Fibroblast of skin of back (primary cell): Measurements from ENCODE around the gene SLC39A11.
A peak's percentile ranks its signal among the peaks of the same experiment; 100 is the strongest.
"Not testable (repeated sequence)": the region's sequence is repeated elsewhere in the genome, so short reads cannot be mapped to it uniquely, and the experiment has no call there.

Experiments
- DNase-seq: peaks from one replicate; pipeline ENCODE4 v3.0.0-alpha.2; 2013

Gene SLC39A11

DNA sequence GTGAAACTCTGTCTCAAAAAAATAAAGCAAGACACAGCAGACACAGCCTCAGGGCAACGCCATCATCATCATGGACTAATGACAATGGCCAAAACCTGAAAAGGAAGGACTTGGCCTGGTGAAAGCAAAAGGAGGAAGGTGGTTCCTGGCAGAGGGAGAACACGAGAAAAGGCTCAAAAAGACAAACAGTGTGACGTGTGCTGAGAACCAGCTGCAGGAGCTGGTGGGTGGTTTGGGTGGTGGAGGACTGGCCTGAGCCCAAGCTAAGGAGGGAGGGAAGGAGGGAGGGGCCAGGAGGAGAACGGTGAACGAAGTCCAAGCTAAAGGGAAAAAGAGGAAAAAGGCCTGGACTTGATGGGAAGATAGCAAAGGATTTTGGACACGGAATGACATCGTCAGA, 85.1 kb downstream of the SLC39A11 start:
- DNase-seq: peak; percentile 15

DNA sequence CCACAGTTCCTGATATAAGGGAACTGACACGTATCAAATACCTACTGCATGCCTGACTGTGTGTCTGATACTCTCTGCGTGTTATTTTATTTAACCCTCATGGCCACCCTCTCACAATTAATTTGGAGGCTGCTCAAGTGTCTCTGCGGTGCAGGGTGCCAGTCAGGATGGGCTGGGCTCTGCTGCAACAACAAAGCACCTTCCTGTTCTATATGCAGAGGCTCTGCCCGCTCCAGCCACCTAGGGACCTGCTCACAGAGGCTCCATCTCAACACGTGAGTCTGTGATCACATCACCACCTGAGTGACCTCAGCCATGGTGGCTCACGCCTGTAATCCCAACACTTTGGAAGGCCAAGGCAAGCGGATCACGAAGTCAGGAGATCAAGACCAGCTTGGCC, 87.1 kb downstream of the SLC39A11 start:
- no peak for DNase-seq

DNA sequence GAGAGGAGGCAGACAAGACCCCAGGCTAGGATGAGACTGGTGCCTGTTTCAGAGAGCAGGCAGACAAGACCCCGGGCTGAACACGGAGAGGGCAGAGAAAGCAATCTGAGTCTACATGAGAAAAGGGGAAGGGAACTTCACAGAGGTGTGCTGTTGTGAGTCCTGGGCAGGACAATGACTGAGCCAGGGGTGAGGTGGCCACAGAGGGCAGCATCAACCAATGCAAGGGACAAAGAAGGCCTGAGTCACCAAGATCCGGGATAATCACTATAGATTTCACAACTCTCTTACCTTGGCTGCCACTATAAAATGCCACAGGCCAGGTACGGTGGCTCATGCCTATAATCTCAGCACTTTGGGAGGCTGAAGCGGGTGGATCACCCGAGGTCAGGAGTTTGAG, 89.0 kb downstream of the SLC39A11 start:
- DNase-seq: no peak

DNA sequence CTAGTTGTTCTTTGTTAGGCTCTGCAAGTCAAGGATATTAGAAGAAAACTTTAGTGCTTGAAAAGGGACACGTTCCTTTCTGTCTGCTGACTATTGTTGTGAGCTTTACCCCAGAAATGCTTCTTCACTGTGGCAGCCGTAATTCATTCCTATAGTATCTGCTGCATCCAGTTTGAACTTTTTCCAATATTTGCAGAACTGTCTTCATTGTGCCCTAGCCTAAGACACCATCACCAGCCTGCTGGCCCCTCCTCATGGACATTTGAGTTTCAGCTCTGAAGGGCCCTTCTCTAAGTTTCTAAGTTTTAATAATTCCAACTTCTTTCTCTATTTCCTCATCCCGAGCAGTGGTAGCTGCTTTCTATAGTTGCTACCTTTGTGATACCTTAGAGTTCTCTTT, 91.7 kb downstream of the SLC39A11 start:
- no peak for DNase-seq

DNA sequence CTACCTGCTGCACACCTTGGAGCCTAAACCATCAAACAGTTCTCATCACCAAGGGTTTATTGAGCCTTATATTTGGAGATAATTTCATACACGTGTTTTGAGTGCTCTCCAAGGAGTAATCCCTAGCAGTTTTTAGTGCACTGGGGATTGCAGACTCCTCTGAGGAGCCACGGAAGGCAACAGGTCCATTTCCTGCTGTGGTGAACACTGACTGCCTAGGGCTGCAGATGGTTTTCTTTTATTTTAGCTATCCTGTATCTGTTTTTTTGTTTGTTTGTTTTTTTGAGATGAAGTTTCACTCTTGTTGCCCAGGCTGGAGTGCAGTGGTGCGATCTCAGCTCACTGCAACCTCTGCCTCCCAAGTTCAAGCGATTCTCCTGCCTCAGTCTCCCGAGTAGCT, 93.0 kb downstream of the SLC39A11 start:
- DNase-seq: not testable (repeated sequence)

DNA sequence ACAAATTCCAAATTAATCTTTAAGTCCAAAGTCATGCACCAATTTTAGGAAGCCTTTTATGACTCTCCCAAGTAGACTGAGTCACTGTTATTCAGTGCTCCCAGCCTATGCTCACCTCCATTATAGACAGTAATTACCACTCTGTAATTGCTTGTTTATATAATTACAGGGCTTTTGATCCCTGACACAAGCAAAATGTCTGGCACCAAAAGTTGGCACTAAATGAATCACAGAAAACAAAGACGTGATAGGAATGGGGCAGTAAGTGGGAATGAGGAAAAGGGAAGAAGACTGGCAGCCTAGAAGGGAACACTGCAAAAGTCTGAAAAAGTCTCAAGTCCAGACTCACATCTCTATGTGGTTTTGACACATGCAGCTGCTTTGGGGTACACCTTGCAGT, 94.1 kb downstream of the SLC39A11 start:
- no peak for DNase-seq

DNA sequence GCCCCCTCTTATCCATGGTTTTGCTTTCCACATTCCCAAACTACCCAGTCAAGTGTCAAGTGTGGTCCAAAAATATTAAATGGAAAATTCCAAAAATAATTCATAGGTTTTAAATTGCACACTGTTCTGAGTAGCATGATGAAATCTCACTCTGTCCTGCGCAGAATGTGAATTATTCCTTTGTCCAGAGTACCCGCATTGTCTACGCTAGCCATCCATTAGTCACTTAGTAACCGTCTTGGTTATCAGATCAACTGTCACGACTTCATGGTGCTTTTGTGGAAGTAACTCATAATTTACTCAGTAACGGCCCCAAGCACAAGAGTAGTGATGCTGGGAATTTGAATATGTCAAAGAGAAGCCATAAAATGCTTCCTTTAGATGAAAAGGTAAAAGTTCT, 94.9 kb downstream of the SLC39A11 start:
- DNase-seq: no peak

DNA sequence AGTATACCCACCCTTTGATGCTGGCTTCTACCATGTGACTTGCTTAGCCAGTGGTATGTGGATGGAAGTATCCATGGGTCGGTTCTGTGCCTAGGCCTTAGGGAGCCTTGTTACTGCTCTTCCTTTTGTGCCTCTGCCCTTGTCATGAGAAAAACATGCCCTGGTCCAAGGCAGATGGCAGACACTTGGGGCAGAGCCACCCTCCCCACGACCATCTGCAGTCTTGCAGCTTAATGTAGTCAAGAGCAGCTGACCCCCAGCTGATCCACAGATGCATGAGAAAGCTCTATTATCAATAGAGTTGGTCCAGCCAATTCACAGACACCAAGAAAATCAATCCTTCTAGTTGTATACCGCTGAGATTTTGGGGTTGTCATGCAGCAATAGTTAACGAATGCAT, 95.7 kb downstream of the SLC39A11 start:
- no peak for DNase-seq

DNA sequence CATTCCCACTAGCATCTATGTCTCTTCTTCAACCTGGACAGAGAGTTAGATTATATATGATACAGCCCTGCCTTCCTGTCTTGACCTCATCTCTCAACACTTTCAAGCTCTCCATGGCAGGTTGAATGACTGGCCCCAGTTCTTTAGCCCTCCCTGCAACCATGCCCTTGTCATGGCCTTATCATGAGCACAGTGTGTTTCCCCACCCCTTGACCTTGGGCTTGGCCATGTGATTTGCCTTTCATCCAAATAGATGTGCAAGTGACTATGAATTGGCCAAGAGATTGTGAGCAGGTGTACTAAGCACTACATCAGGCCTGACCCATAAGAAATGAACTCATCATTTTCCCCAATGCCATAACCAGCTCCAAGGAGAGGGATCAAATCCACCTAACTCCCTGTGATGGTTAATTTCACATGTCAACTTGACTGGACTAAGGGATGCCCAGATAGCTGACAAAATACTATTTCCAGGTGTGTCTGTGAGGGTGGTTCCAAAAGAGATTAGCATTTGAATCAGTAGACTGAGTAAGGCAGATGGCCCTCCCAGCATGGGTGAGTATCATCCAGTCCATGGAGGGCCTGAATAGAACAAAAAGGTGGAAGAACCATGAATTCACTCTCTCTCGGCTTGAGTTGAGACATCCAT, 97.4 kb downstream of the SLC39A11 start:
- no peak for DNase-seq

DNA sequence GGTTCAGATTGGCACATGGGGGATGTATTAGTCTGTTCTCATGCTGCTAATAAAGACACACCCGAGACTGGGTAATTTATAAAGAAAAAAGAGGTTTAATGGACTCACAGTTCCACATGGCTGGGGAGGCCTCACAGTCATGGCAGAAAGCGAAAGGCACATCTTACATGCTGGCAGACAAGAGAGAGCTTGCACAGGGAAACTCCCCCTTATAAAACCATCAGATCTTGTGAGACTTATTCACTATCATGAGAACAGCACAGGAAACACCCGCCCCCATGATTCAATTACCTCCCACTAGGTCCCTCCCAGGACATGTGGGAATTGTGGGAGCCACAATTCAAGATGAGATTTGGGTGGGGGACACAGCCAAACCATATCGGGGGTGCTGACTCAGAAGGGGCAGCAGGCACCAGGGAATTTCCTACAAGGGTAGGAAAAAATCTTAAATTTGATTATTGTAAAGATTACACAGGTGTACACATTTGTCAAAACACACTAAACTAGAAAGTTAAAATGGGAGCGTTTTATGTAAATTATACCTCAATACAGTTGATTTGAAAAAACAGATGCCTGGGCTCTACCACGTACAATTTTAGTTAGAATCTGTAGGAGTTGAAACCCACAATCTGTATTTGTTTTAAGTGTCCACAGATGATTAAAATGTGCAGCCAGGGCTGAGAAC, 99.6 kb downstream of the SLC39A11 start:
- DNase-seq: not testable (repeated sequence)

DNA sequence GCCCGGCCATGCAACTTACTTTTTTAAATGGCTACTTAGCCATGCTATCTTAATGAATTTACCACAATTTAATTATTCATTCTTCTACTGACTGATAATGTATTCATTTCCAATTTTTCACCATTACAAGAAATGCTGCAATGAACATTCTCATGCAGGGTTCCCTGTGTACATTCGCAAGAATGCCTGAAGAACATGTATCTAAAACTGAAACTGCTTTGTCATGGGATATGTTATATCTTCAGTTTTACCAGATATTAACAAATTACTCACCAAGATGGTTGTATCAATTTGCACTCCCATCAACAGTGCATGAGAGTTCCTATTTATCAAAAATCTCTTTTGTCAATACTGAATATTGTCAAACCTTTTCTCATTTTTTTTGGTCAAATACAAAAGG, 100.8 kb downstream of the SLC39A11 start:
- DNase-seq: no peak

DNA sequence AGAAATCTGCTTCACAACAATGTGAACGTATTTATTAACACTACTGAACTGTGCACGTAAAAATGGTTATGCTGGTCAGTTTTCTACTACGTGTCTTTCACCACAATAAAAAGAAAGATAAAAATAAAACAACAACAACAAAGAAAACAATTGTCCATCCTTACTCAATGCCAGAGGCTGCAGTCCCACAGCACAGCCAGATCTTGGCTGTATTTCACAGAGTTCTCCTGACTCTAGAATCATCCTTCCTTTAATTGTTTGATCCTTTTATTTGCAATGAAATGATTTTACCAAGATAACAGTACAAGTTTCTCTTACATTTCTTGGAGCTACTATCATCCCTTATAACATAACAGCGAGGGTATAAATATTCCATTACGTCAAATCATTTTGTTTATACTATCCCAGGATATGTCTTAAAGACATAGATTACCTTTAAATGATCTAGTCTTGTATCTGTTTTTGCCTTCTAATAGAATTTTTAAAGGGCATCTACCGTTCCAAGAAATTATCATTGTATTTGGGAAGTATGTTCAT, 103.3 kb downstream of the SLC39A11 start:
- DNase-seq: no peak

DNA sequence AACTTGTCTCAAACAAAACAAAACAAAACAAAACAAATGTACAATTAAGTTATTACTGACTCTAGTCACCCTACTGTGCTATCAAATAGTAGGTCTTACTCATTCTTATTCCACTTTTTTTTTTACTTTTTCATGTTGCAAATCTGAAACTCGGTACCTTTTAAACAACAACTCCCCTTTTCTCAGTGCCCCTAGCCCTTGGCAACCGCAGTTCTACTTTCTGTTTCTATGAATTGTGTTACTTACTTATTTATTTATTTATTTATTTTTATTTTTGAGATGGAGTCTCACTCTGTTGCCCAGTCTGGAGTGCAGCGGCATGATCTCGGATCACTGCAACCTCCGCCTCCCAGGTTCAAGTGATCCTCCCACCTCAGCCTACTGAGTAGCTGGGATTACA, 104.0 kb downstream of the SLC39A11 start:
- DNase-seq: no peak

DNA sequence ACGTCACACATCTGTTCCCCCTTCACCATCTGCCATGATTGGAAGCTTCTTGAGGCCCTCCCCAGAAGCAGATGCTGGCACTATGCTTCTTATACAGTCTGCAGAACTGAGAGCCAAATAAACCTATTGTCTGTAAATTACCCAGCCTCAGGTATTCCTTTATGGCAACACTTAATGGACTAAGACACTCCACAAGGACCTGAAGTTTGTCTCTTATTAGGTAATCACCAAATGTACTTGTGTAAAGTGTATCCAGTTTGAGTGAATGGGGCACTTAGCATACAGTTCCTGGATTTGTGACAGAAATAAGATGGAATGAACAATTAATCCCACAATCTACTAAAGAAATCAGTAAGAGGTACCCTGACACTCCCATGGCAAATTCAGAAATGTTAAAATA, 105.3 kb downstream of the SLC39A11 start:
- DNase-seq: no peak

DNA sequence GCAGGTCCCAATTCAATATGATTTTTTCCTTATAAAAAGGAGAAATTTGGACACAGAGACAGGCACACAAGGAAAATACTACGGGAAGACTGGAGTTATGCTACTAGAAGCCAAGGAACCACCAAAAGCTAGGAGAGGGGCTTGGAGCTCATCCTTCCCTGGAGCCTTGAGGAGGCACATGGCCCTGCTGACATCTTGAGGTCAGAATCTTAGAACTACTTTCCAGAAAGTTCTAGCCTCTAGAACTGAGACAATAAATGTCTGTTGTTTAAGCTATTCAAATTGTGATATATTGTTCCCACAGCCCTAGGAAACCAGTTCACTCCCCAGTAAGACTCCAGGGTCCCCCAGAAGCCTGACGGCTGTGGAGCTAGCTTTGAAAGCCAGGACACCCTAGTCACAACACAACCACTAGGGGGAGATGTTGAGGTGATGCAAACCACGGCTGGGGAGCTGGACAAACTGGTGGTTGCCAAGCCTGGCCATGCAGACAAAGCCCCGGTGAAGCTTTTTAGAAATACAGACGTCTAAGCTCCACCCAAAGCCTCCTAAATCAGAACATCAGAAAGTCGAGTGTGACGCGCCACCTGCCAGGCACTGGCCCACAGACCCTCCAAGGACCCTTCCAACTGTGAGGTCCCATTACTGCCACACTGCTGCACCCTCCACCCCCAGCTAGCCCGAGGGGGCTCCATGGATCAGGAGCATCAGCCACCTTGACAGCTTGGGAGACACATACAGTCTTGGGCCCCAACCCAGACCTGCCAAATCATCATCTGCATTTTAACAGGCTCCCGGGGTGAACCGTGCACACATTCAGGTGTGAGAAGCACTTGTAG, 106.4 kb downstream of the SLC39A11 start:
- peak; percentile 69 for DNase-seq

DNA sequence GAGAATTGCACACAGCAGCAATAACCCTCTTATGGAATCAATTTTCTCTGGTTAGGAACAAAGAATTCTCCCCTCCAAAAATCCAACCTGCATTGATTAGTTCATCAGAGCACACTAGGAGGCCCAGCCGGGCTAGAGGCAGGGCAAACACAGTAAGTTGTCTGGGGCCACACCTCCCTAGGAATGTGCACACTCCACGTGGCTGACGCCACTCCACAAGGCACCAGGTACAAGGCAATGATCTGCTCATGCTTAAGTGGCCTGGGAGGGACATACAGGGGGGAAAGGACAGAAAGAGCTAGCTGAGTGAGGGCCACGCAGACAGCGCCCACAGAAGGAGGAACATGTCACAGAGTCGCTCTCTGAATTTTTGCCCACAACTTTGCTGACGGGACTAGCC, 107.6 kb downstream of the SLC39A11 start:
- no peak for DNase-seq

DNA sequence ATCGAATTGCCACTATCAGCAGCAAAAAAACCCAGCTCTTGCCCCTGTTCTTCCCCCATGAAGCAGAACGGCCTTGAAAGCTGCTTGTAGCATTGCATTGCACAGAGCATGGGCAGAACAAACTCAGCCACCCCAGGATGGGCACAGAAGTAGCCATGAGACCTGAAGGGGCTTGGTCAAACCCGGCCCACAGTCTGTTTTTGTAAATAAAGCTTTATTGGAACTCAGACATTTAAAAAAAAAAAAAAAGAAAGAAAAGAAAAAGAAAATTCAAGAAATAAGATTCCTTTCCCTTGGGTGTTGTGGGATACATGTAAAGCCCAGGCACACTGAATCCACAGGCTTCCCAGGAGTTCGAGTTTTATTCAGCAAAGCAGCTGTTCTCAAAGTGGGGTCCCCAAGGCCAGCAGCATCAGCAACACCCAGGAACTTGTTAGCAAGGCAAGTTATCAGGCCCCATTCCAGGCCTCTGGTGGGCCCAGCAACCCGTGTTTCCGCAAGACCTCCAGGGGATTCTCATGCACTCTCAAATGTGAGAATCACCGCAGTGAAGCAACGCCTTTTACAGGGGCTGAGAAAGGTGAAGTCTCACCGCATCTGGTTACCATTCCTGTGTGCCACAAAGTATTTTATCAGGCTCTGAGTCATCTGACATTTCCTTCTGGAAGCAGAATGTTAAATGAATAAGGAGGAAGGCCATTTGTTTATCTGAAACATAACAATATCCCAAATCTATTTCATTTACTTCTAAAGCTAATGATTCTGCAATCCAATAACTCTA, 108.2 kb downstream of the SLC39A11 start:
- peak; percentile 57 for DNase-seq

DNA sequence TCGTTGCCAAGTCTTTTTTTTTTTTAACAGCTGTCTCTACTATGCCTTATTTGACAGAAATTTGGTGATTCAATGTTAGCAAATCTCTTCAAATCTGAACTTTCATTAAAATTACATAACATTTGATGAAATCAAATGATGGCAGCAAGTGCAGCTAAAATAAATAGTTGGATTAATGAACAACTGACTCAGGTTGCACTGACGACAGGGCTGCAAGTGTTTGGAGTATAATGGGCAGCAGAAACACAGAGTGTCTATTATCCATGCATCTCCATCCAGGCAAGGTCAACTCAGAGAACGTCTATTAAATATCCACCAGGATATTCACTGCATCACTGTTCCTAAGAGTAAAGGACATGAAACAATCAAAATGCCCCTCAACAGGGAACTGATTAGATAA, 109.8 kb downstream of the SLC39A11 start:
- DNase-seq: no peak

DNA sequence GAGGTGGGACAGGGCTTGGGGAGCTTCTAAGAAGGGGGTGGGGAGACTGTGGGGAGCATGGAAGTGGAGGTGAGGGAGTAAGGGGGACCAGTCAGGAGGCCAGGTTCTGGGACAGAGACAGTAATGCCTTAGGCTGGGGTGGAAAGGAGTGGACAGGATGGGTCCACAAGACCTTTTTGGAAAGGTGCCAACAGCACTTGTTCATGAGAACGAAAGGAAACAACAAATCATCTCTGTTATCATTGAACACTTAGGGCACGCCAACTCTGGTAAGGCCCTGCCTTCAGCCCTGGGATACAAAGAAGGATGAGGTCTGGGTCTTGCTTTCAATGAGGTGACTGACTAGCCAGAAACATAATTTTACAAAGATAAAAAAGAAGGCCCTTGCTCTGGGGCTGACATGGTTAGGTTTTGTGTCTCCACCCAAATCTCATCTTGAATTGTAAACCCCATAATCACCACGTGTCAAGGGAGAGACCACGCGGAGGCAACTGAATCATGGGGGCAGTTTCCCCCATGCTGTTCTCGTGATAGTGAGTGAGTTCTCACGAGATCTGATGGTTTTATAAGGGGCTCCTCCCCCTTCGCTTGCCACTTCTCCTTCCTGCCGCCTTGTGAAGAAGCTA, 113.8 kb downstream of the SLC39A11 start:
- no peak for DNase-seq

DNA sequence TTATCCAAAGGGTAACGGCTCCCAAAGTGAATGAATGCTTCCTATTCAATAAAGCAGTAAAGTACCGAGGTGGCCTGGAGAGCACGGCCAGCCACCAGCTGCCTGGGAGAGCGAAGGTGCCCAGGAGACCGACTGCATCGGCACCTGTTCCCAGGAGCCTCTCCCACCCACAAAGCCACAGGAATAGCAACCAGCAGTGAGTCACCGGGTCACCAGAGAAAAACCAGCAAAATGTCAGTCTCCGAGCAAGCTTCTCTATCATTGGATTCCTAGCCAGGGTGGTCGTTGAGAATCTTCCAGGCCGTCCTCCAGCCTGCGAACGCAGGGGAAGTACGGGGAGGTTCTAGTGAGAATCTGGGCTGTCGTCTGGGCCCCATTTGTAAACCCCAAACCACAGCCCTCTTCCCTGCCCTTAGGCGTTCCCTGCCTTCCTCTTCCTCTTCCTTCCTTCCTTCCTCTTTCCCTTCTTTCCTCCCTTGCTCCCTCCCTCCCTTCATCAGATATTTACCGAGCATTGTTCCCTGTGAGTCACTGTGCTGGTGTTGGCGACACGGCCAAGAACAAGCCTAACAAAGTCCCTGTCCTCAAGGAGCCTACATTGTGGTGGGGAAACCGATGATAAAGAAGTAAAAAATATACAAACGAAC, 114.6 kb downstream of the SLC39A11 start:
- DNase-seq: peak; percentile 41

DNA sequence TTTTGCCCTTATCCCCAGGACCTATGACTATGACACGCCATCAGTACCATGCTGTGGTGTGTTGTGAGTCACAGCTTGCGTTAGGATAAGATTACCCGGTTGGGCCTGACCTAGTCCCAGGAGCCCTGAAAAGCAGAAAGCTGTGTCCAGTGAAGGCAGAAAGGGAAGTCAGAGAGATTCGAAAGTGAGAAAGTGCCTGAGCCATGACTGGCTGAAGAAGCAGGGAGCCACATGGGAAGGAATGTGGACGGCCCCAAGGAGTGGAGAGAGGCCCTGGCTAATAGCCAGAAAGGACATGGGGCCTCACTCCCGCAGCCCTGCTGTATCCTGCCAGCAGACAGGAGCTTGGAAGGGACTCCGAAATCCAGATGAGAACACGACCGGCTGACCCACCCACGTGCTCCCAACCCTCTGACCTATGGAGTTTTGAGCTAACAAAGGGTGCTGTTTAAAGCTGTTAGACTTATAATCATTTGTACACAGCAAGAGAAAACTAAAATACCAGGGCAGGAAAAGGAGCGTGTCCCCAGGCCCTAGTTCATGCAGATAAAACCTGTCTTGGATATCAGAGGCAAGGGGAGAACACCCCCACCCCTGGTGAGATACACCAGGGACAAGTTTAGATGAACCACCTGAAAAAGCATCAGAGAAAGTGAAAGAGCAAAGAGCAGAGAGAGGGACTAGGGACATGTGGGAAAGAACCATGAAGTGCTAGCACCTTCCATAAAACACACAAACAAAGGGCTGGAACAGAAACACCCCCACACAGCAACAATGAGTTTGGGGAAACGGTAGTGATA, 115.3 kb downstream of the SLC39A11 start:
- peak; percentile 97 for DNase-seq
